ENCODE results near the gene ENTPD3.
A peak's percentile ranks its signal among the peaks of the same experiment; 100 is the strongest.
"Not testable (repeated sequence)": the region's sequence is repeated elsewhere in the genome, so short reads cannot be mapped to it uniquely, and the experiment has no call there.

Gene ENTPD3

DNA sequence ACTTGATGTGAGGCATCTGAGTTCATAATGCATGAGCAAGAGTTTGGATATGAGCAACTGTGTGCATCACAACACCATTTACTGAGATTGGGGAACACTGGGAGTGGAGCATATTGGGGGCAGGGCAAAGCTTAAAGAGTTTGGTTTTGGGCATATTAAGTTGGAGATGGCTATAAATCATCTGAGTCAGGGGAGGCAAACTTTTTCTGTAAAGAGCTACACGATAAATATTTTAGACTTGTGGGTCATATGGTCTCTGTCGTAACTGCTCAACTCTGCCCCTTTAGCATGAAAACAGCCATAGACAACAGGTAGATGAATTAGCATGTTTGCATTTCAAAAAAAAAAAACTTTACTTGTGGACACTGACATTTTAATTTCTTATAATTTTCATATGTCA is 20.0 kb downstream of the ENTPD3 start:
- DNase-seq, result no peak

- DNase-seq, result no peak
Observed at GRCh38 chr3:40407611-40408010, 20.6 kb downstream of the ENTPD3 start.

- DNase-seq, result no peak
Observed at GRCh38 chr3:40414270-40414669, 27.3 kb downstream of the ENTPD3 start.

DNA sequence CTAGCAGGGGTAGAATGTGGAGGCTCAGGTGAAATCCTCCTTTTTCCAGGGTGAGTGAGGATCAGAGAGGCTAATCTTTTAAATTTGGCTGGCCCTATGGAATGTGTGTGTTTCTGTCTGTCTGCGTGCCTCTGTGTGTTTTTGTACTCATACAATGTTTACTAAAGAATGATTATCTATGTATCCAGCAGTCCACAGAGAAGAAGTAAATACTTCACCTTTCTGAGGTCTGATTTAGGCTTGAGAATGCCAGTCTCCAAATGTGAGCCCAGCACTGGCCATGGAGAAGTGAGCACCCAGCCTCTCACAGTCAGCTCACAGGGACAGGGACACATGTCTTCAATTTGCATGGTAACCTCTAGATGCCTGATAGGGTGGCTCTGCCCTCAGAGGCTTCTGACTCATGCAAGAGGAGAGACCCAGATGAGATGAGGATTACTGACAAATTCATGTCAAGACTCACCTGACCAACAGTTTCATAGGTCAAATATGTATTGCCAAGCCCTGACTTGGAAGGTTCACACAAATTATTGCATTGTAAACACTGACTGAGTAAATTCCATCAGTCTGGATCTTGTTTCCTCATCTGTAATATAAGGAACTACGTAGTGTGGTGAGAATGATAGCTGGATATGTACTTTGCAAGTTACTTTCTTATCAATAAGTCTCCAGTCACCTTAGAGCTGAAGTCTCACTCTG is 31.0 kb downstream of the ENTPD3 start:
- DNase-seq, result no peak

DNA sequence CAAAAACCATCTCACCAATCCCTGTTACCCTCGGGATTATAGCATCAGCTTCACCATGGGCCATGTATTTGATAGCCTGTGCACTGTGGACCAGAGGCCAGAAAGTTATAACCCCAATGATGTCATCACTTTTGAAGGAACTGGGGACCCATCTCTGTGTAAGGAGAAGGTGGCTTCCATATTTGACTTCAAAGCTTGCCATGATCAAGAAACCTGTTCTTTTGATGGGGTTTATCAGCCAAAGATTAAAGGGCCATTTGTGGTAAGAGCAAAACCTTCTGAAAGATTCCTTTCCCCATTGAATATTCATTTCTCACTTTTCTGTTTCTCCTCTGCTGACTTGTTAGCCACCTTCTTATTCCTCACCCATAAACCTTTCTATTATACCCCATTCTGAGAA is 35.9 kb downstream of the ENTPD3 start:
- no peak for DNase-seq

DNA sequence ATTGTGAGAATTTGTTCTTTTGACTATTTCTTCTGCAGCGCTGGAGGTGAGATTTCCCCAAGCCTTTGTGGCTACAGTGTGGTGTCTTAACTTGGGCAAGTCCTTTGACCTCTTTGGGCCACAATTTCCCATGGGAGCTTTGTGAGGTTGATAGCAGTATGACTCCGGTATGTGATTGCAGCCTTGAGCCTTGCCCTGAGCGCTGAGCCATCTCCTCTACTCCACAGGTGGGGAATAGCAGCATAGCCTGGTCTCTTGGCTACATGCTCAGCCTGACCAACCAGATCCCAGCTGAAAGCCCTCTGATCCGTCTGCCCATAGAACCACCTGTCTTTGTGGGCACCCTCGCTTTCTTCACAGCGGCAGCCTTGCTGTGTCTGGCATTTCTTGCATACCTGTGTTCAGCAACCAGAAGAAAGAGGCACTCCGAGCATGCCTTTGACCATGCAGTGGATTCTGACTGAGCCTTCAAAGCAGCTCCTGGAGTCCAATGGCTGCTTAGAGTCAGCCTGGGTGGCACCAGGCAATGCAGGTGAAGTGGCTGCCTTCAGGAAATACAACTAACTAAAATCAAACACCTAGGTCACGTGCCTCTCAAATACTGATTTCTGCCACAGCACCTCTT is 40.2 kb downstream of the ENTPD3 start:
- no peak for DNase-seq

- DNase-seq, result no peak
Observed at GRCh38 chr3:40432793-40433192, 45.8 kb downstream of the ENTPD3 start.

- DNase-seq, result no peak
Observed at GRCh38 chr3:40437889-40438288, 50.9 kb downstream of the ENTPD3 start.

DNA sequence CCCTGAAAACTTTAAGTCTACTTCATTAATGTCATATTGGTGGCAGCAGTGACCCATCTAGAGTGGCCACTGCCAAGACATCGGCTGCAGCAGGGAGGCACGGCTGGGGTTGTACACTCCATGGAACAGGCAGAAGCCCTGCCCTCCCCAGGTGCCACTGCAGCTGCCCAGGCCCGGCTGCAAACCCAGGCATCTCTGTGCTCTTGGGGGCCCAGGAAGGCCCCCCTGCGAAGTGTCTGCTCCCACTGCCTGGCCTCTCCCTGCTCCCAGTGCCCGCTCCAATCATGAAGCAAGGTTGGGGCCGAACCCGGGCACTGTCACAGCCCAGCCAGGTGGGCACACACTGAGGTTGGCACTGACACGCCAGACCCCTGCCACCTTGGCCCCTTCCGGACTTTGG is 58.1 kb downstream of the ENTPD3 start:
- DNase-seq, result no peak

- no peak for DNase-seq
Observed at GRCh38 chr3:40445880-40446279, 58.9 kb downstream of the ENTPD3 start.

- DNase-seq, result no peak
Observed at GRCh38 chr3:40450438-40450837, 63.5 kb downstream of the ENTPD3 start.

- no peak for DNase-seq
Observed at GRCh38 chr3:40451551-40451950, 64.6 kb downstream of the ENTPD3 start.

DNA sequence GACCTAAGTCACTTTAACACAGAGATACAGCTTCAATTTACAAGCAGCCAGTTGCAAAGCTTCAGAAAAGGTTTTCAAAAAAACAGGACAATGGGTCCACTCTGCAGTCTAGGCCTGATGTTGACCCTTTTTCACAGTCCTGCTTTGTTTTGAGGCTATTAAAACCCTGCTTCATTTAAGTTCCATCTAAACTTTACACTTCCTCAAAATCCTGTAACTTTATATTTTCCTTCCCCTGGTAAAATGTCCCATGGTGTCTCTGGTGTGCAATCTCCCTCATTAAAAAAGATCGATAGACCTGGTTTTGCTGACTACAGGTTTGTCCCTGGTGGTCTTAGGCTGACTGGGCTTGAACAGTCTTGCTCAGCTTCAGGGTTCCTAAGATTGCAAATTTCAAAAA is 65.1 kb downstream of the ENTPD3 start:
- no peak for DNase-seq

GRCh38 chr3:40452562-40452875 is 65.5 kb downstream of the ENTPD3 start:
- no peak for DNase-seq

DNA sequence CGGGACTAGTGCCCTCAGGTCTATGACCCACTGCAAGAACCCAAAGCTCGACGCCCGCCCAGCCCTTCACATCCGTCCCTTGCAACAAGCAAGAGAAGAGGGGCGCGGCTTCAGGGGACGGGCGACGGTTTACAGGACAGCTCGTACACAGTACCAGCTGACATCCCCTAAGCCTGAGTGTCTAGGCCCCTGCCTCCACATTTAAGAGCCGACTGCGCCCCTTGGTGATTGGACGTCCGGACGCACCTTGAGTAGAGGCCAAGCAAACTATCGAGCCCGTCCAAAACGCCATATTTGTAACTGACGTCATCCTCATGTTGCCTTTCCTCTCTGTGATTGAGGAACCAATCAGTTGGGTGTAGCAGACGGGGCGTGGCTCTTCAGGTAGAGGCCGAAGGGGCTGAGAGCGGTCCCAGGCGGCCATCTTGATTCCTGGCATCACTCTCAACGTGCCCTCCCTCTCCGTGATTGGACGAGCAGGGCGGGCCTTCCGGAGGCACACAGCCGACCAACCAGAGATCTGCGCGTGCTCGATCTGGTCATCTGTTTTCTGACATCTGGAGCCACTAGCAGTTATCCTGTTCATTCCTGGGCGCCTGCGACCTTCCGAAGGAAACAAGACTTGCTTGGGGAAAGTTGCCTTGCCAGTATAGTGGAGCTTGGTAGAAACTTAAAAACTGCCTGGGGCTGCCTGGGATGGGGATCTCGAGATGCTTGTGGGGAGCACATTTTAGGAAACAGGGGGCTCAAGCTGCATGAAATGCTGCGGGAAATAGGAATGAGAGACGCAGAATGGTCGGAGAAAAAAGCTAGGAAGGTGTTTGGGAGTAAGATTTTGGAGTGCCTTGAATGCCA is 66.1 kb downstream of the ENTPD3 start:
- peak; percentile 95 for DNase-seq

- DNase-seq, result no peak
Observed at GRCh38 chr3:40453933-40454332, 66.9 kb downstream of the ENTPD3 start.

GRCh38 chr3:40455328-40455727 is 68.3 kb downstream of the ENTPD3 start:
- DNase-seq, result no peak

DNA sequence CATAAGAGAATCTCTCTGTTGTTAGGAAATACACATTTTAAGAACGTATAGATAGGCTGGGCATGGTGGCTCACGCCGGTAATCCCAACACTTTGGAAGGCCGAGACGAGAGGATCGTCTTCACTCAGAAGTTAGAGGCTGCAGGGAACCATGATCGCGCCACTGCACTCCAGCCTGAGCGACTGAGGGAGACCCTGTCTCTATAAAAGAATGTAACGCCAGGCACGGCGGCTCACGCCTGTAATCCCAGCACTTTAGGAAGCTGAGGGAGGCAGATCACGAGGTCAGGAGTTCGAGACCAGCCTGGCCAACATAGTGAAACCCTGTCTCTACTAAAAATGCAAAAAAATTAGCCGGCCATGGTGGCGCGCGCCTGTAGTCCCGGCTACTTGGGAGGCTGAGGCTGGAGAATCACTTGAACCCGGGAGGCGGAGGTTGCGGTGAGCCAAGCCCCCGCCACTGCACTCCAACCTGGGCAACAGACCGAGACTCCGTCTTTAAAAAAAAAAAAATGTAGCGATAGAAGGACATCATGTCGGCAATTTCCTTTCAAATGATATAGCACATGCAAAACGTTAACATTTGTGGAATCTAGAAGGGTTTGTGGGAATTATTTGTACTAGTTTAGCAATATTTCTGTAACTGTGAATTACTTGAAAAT is 69.4 kb downstream of the ENTPD3 start:
- no peak for DNase-seq

GRCh38 chr3:40456940-40457823 is 70.2 kb downstream of the ENTPD3 start, which contains the start of gene RPL14:
TSS of gene RPL14 (plus strand) at chr3:40457339. CDS start at chr3:40457472, 133 bp downstream.
- DNase-seq, result peak; percentile 86

GRCh38 chr3:40458473-40458872 is 71.5 kb downstream of the ENTPD3 start:
- no peak for DNase-seq

DNA sequence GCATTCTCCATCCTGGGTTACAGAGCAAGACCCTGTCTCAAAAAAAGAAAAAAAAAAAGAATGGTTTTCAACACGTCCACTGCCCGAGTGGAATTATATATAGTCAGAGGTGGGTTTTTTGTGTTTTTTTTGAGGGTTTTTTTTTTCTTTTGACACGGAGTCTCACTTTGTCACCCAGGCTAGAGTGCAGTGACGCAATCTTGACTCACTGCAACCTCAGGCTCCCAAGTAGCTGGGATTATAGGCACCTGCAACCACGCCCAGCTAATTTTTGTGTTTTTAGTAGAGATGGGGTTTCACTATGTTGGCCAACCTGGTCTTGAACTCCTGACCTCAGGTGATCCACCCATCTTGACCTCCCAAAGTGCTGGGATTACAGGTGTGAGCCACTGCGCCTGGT is 73.5 kb downstream of the ENTPD3 start:
- DNase-seq, result not testable (repeated sequence)

- no peak for DNase-seq
Observed at GRCh38 chr3:40461161-40461560, 74.2 kb downstream of the ENTPD3 start.
